ENCODE measurements around the gene HIVEP3.

DNA sequence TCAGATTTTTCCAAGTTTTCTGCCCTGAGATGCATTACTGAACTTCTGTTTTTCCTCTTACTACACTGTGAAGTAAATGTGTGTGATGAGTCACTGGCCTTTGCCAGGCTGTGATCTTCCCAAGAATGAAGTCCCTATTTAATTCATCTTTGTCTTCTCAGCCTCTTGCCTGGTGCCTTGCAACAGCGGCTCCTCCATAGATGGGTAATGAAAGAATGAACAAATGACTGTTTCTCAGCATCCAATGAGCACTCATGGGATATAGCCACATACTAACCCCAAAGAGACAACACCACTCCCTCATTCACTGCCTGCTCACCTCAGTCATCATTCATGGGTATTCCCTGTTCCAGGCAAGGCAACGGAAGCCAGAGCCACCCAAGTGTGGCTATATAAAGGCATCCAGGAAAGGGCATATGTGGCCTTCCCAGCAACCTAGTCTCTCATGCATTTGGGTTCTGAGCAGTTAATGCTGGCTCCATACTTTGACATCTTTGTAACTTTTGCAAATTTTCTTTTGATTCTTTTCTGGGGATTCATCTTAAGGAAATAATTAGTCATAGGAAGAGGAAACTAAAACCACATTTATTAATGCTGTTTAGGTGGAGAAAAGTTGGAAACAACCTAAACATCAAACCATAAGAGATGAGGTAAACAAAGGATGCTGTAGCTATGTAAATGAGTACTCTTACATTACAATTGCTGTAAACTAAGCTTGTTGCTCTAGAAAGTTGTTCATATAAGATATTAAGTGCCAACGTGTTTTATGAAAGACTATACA, 71.9 kb downstream of the HIVEP3 start:
- TF ChIP-seq ZNF274 (IDR thresholded peaks at IDR 0.05; ENCODE audit: low read depth, low read length): no peak
- no peak for TF ChIP-seq YY1 (IDR thresholded peaks at IDR 0.05; ENCODE audit: insufficient read depth, insufficient read length)
